WERI-Rb-1 (cell line): ENCODE data around the gene SLC7A11.
A peak's percentile ranks its signal among the peaks of the same experiment; 100 is the strongest.

Experiments
- DNase-seq: peaks from one replicate; pipeline ENCODE4 v3.0.0-alpha.2; 2020
- H3K27ac ChIP-seq: fragments of 250-450 bp; sonication (Bioruptor Pico); 2 replicates; pipeline ENCODE4 v1.5.1; 2020; ENCODE audit warnings: mild to moderate bottlenecking, moderate library complexity
- H3K27me3 ChIP-seq: fragments of 250-450 bp; sonication (Bioruptor Pico); 2 replicates; pipeline ENCODE4 v1.5.1; 2021; ENCODE audit warnings: mild to moderate bottlenecking, low read depth, moderate library complexity; ENCODE audit not compliant: insufficient read depth, severe bottlenecking
- H3K36me3 ChIP-seq: fragments of 250-450 bp; sonication (Bioruptor Pico); 2 replicates; pipeline ENCODE4 v1.5.1; 2020; ENCODE audit warnings: mild to moderate bottlenecking, moderate library complexity
- H3K4me3 ChIP-seq: 2 replicates; pipeline ENCODE4 v1.5.1; 2011; ENCODE audit warnings: low read depth, mild to moderate bottlenecking, control low read depth, low read length
- H3K9me3 ChIP-seq: fragments of 250-450 bp; sonication (Bioruptor Pico); 2 replicates; pipeline ENCODE4 v1.5.1; 2021; ENCODE audit warnings: mild to moderate bottlenecking, moderate library complexity; ENCODE audit not compliant: severe bottlenecking
- CTCF ChIP-seq: IDR thresholded peaks from 2 replicates; pipeline ENCODE4 v1.5.1; 2011; ENCODE audit warnings: low read depth, mild to moderate bottlenecking, control low read depth, inconsistent platforms, low read length

The SLC7A11 gene

GRCh38 chr4:138242076-138242833, at the start of gene SLC7A11:
TSS of gene SLC7A11 (minus strand) at chr4:138242349. CDS start at chr4:138242069, 280 bp downstream.
- Histone ChIP-seq H3K27me3 (no peaks in the 10 kb centered on the region), H3K4me3 (no peak within 1 kb of the TSS), H3K27ac (peak within 1 kb of the TSS; percentile 1; the same call in 1 of the 2 replicates), H3K36me3 (no peaks in the 10 kb centered on the region), H3K9me3 (no peaks in the 10 kb centered on the region)
- TF ChIP-seq CTCF, result no peak
- peak; percentile 46 for DNase-seq

- Histone ChIP-seq H3K9me3 (no peaks in the 10 kb centered on the region), H3K27ac (no peak overlapping the region), H3K36me3 (no peaks in the 10 kb centered on the region), H3K4me3 (no peak overlapping the region), H3K27me3 (no peaks in the 10 kb centered on the region)
- DNase-seq, result no peak
- no peak for TF ChIP-seq CTCF
Observed at GRCh38 chr4:138291431-138291830, 49.3 kb upstream of the SLC7A11 start.

GRCh38 chr4:138290805-138291204, 48.7 kb upstream of the SLC7A11 start:
- H3K9me3 ChIP-seq, result no peaks in the 10 kb centered on the region
- H3K36me3 ChIP-seq, result no peaks in the 10 kb centered on the region
- no peaks in the 10 kb centered on the region for H3K27me3 ChIP-seq
- no peak overlapping the region for H3K4me3 ChIP-seq
- no peak overlapping the region for H3K27ac ChIP-seq
- DNase-seq, result no peak
- TF ChIP-seq CTCF, result no peak

GRCh38 chr4:138279286-138279685, 37.1 kb upstream of the SLC7A11 start:
- Histone ChIP-seq H3K27ac (no peak overlapping the region), H3K27me3 (no peaks in the 10 kb centered on the region), H3K36me3 (no peaks in the 10 kb centered on the region), H3K4me3 (no peak overlapping the region), H3K9me3 (no peaks in the 10 kb centered on the region)
- TF ChIP-seq CTCF, result no peak
- no peak for DNase-seq

GRCh38 chr4:138277133-138277532, 35.0 kb upstream of the SLC7A11 start:
- Histone ChIP-seq H3K27me3 (no peaks in the 10 kb centered on the region), H3K9me3 (no peaks in the 10 kb centered on the region), H3K36me3 (no peaks in the 10 kb centered on the region), H3K27ac (no peak overlapping the region), H3K4me3 (no peak overlapping the region)
- TF ChIP-seq CTCF, result no peak
- DNase-seq, result no peak

GRCh38 chr4:138275963-138276621, 33.9 kb upstream of the SLC7A11 start:
- Histone ChIP-seq H3K36me3 (no peaks in the 10 kb centered on the region), H3K27me3 (no peaks in the 10 kb centered on the region), H3K9me3 (no peaks in the 10 kb centered on the region), H3K27ac (no peak overlapping the region), H3K4me3 (no peak overlapping the region)
- no peak for DNase-seq
- TF ChIP-seq CTCF, result no peak
